Suprapubic skin (tissue), 4 donors: ENCODE results near the gene NRP1.

Experiments
- CTCF ChIP-seq, 2 donors: fragments of 200-600 bp in 1 of 2; fragments of 450-650 bp in 1 of 2; sonication (generic) in 1 of 2; IDR thresholded peaks; one replicate each; pipeline ENCODE4 v1.5.1; 2016 to 2019; ENCODE audit warnings: antibody characterized with exemption in 2 of 2, mild to moderate bottlenecking in 1 of 2, moderate library complexity in 1 of 2
- EP300 ChIP-seq: sonication (generic); formaldehyde crosslinking; IDR thresholded peaks from one replicate; pipeline ENCODE4 v1.6.1; 2017; ENCODE audit warnings: antibody characterized with exemption
- POLR2A ChIP-seq, 2 donors: fragments of 450-650 bp; IDR thresholded peaks; one replicate each; pipeline ENCODE4 v1.6.1; 2017; ENCODE audit warnings: antibody characterized with exemption in 2 of 2, mild to moderate bottlenecking in 2 of 2, moderate library complexity in 2 of 2
- POLR2AphosphoS5 ChIP-seq, 3 donors: sonication (generic); formaldehyde crosslinking; IDR thresholded peaks; one replicate each; pipeline ENCODE4 v1.6.1; 2017; ENCODE audit warnings: antibody characterized with exemption in 3 of 3

- no peak for TF ChIP-seq CTCF (IDR thresholded peaks at IDR 0.05)
- no peak for TF ChIP-seq POLR2A (IDR thresholded peaks at IDR 0.05)
- TF ChIP-seq EP300, result no peak
- TF ChIP-seq POLR2AphosphoS5 (IDR thresholded peaks at IDR 0.05), result no peak
Measured at GRCh38 chr10:33272635-33273034, 61.8 kb downstream of the NRP1 start.
